H1 (cell line): ENCODE results near the gene HNF1B. TPM values are rescaled to one million over a fixed set of nuclear protein-coding genes. Genes with fewer than 3 reads are reported as not detected.

Experiments used
- ATF2 ChIP-seq: IDR thresholded peaks from 2 replicates; pipeline ENCODE4 v1.6.1; 2012; ENCODE audit warnings: low read length, inconsistent platforms
- MAFK ChIP-seq: IDR thresholded peaks from 2 replicates; pipeline ENCODE4 v1.6.1; 2012; ENCODE audit warnings: low read depth, mild to moderate bottlenecking, improper control_type of control experiment, low read length
- TAF1 ChIP-seq: IDR thresholded peaks from 2 replicates; pipeline ENCODE4 v1.6.1; 2011; ENCODE audit warnings: mild to moderate bottlenecking, low read depth, low read length
- TBP ChIP-seq: IDR thresholded peaks from 2 replicates; pipeline ENCODE4 v1.6.1; 2011; ENCODE audit warnings: low read depth, low read length, improper control_type of control experiment
- TEAD4 ChIP-seq: IDR thresholded peaks from 2 replicates; pipeline ENCODE4 v1.6.1; 2012; ENCODE audit warnings: low read depth, low read length, inconsistent platforms, mixed read lengths
- polyA plus RNA-seq, 7 experiments: library from polyadenylated mRNA; depleted of rRNA in 3 of 7; stranded (reverse) in 5 of 7; unstranded in 2 of 7; fragments of >200 nt in 5 of 7; fragments of 200-250 nt in 2 of 7; gene quantifications; 1 replicate in 5 of 7; 2 replicates in 1 of 7; 4 replicates in 1 of 7; pipeline versions ENCODE4 v1.2.1 to v1.2.3, GENCODE V29; 2011 to 2013; ENCODE audit warnings: missing spikeins in 2 of 7, mixed read lengths in 2 of 7
- total RNA-seq: library from RNA; stranded (reverse); fragmentation: NEBNext Ultra II Directional; extraction: Animal tissue kit (Norgen Biotek cat#: 25700); gene quantifications from 2 replicates; pipeline ENCODE4 v1.2.1, GENCODE V29; 2021

The HNF1B gene
- total and polyA plus RNA-seq, 2 of the 8 experiments (the other 6 are each of a cell fraction or from before 2014, with no cell fraction given): 0.13 to 0.30 TPM

GRCh38 chr17:37693328-37693727 is 51.5 kb downstream of the HNF1B start (continued):
- TF ChIP-seq ATF2: no peak
- no peak for TF ChIP-seq TAF1
- TF ChIP-seq MAFK: no peak
- TF ChIP-seq TEAD4: no peak
- no peak for TF ChIP-seq TBP
